ENCODE measurements around the gene CNTNAP3. TPM values are rescaled to one million over a fixed set of nuclear protein-coding genes. Genes with fewer than 3 reads are reported as not detected.
"Not testable (repeated sequence)": the region's sequence is repeated elsewhere in the genome, so short reads cannot be mapped to it uniquely, and the experiment has no call there.

CNTNAP3 gene
- total RNA-seq: not detected in 2 replicates

- intact Hi-C loops (cut with micrococcal nuclease): not testable (repeated sequence)
Measured at GRCh38 chr9:39287980-39288379, at the start of gene CNTNAP3. CNTNAP3 (minus strand) TSS chr9:39288167; CDS start chr9:39288064, 103 bp downstream.

DNA sequence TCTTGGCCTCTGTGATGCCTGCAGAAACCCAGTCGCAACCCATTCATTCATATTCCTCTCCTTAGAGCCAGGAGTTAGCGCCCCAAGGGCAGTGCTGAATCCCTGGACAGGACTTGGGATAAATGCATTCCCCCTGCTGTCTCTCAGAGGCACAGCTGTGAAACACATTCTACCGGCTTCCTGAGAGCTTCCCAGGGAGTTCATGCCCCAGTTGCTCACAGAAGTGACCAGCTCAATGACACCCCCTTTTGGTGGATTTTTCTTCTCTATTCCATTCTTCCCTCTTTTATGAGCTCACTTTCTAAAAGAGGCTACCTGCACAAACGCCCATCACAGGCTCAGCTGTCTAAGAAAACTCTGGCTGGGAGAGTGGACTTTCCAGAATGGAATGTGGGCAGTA is 8.0 kb downstream of the CNTNAP3 start:
- intact Hi-C loops (cut with micrococcal nuclease): not testable (repeated sequence)

DNA sequence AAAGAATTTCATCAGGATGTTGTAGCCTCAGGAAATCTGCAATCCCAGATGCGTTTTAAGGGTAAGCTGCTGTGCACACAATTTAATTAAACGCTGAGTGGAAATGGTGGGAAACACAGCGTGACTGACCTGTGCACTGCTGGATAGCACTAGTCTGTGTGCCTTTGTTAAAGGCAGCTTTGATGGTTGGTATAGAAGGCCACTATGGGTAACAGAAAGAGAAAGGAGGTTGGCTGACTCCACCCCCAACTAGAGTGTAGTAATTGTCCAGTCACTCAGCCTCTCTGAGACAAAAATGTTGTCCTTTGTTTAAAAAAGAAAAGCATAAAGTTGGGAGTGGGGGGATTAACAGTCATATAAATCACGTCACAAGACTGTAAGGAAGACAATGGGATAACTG is 45.5 kb downstream of the CNTNAP3 start:
- intact Hi-C loops (cut with micrococcal nuclease): not testable (repeated sequence)

DNA sequence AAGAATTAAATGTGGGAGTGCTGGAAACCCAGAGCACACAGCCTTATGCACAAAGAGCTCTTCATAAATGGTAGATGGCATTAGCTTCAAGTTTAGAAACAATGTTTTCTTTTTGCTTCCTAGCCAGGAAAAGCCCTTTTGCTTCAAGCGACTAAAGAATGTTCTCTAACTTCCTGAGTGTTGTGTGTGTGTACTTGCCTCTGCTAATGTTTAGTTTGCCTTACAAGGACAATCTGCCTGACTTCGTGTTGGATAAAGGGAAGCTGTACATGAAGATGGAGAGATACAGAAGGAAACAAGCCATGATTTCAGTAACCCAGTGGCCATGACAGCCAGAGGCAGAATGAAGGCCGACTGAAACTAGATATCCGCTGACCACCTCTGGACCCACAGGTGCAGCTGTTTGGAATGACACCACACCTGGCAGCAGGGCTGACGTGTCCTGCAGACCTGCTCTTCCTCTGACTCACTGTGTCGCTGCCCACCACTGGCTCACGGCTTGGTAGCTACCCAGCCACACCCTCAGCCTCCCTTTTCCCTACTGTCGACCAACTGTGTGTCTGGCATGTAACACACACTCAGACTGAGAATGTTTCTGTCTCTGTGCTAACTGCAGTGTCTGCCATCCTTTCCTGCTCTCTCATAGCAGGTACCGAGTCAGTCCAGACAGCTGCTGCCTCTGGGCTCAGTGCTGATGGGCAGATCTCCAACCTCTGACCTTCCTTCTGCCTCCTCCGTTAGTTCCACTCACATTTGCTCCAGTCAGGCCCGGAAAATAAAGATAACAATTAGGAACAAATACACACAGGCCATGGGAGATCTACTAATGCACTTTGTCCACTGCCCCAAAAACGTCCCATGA is 55.6 kb downstream of the CNTNAP3 start:
- intact Hi-C loops (cut with micrococcal nuclease): not testable (repeated sequence)

DNA sequence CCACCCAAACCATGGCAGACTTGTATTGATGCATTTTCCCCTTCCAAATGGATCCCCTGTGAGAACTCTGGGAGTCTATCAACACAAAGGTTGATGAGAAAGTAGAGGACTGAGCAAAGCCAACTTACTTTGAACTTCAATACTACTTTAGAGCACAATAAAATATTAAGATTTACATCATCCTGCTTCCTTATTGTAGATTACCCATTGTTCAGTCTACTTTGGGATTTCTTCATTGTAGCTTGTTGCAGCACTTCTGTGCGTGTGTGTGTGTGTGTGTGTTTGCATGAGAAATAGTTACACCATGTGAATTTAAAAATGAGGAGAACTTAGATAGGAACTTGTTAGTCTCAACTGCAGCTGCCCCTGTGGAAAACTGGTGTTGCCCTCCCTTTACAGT is 72.0 kb downstream of the CNTNAP3 start:
- intact Hi-C loops (cut with micrococcal nuclease): not testable (repeated sequence)

DNA sequence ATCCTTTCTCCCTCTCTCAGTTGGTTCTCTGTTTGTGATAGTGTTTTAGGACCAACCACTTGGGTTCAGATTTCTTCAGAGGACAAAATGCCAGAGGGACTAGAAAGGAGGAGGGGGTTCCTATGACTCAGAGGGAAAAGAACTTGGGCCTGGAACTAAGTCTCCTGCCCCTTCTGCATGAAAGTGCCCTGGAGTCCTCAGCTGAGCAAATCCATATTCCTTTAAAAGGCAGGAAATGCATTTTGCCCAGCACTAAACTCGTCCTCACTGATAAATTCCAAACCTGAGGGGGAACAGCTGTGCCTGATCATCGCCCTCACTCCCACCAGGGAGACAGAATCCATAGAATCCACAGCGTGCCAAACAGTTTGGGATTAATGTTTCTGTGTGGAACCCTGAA is 78.2 kb downstream of the CNTNAP3 start:
- intact Hi-C loops (cut with micrococcal nuclease): not testable (repeated sequence)

- intact Hi-C loops (cut with micrococcal nuclease): not testable (repeated sequence)
Measured at GRCh38 chr9:39206643-39207042, 81.3 kb downstream of the CNTNAP3 start.

- intact Hi-C loops (cut with micrococcal nuclease): not testable (repeated sequence)
Measured at GRCh38 chr9:39205842-39206241, 82.1 kb downstream of the CNTNAP3 start.

GRCh38 chr9:39200412-39200811 is 87.6 kb downstream of the CNTNAP3 start:
- intact Hi-C loops (cut with micrococcal nuclease): not testable (repeated sequence)

DNA sequence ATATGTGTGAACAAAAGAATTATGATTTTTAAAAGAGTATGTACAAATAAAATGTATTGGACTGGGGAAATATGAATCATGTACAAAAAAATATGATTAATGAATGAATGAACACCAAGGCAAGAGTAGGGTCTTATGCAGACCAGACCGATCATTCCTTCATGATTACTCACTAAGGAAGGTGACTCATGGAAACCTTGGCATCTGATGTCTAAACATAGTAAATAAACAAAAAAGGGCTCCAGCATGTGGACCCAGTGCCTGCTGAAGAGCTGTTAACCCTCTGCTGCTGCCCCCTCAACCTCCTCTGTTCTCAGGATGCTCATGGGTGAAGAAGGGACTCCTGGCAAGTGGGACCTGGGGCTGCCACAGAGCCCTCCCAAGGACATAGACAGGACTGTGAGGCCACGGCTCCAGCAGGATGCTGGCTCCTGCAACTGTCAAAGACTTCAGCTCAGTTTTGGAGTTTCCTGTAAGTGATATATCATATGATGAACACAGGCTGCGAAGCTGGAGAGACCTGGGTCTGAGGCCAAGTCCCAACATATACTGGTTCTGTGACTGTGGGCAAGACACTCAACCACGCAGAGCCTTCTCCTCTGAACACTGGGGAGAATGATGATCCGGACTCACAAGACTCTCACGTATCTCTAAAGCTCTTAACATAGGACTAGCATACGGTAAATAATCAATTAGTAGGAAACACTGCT is 89.8 kb downstream of the CNTNAP3 start:
- intact Hi-C loops (cut with micrococcal nuclease): not testable (repeated sequence)

DNA sequence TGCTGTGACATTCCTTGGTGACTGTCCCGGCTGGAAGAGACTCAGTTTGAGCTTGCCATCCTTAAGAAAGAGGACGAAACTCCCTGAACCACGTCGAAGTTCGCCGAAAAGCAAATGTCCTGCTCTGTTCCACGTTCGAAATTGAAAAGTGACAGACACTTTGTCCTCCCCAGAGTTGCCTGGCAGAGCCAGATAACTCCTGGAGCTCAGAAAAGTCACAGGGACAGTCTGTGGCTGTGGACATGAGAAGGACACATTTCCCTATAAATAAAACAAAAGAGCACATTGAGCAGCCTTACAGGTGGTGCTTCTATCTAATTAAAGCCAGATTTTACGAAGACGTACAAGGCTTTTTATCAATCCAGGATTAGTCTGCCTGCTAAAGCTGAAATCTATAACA is 116.6 kb downstream of the CNTNAP3 start:
- intact Hi-C loops (cut with micrococcal nuclease): not testable (repeated sequence)

GRCh38 chr9:39157714-39158113 is 130.3 kb downstream of the CNTNAP3 start:
- intact Hi-C loops (cut with micrococcal nuclease): not testable (repeated sequence)

GRCh38 chr9:39132826-39133552 is 155.0 kb downstream of the CNTNAP3 start:
- intact Hi-C loops (cut with micrococcal nuclease): not testable (repeated sequence)

DNA sequence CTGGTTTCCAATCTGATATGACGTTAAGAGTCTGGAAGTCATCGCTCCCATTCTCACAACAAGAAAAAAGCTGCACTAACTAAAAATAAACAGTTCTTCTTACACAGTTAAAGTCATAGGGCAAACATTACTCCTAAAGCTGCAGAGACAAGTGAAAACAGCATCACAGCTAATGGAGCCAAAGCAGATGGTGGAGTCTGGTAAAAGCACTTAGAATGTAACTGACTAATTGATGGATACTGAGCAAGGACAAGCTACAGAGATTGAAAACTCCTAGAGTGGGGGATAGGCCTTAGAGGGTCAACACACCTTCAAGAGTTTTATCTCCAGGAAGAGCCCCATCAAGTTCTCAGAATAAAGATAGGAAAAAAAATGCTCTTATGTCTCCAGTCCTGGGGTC is 166.6 kb downstream of the CNTNAP3 start:
- intact Hi-C loops (cut with micrococcal nuclease): not testable (repeated sequence)

- intact Hi-C loops (cut with micrococcal nuclease): not testable (repeated sequence)
Measured at GRCh38 chr9:39111746-39112145, 176.2 kb downstream of the CNTNAP3 start.

DNA sequence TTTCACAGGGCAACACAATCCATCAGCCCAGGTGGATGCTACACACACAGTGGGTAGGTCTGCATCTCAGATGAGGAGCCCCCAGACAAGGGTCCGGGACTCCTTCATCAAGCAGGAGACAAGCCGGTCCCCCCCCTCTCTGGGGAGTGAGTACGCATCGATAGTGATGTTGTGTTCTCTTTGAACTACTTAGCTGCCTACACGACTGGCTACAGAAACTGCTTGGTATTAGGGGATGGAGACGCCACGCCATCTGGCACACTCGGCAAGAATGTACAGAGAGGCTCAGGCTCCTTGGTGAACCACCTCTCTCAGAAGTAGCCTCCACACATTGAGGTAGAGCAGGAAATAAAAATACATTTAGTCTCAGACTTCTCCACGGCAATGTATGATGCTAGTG is 179.8 kb downstream of the CNTNAP3 start:
- intact Hi-C loops (cut with micrococcal nuclease): no loop called here

DNA sequence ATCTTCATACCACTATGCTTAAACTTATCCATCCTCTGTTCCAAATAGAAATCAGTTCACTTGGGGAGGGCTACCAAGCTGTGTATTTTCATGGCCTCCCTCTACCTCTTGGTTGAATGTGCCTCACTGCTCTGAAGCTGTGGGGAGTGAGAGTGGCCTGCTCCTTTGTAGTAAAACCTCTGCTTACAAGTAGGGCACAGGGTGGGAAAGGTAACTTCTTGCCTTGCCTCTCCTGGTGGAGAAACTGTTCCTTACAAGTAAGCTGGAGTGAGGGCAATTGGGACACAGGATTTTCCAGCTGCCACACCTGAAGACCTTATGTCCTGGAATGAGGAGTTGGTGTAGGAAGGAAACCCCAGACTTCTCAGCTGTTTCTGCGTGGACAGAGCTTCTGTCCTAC is 190.8 kb downstream of the CNTNAP3 start:
- intact Hi-C loops (cut with micrococcal nuclease): not testable (repeated sequence)

- intact Hi-C loops (cut with micrococcal nuclease): not testable (repeated sequence)
Measured at GRCh38 chr9:39085311-39085710, 202.7 kb downstream of the CNTNAP3 start.

DNA sequence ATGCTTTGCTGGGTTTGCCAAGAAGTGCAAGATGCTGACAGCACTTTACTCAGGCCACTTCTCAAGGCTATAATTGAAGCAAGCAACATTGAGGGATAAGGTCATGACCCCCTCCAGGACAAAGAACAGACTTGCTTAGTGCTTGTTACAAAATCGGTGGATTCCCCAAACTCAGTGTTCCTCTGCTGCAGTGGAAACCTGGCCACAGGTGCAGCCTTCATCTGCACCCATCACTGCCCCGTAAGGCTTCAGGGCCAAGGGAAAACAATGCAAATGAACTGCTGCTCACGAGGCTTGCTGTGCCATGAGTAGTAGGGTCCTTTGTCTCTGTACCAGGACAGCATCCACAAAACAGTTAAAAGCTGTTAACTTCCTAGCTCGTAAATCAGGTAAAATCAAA is 205.4 kb downstream of the CNTNAP3 start:
- intact Hi-C loops (cut with micrococcal nuclease): not testable (repeated sequence)

DNA sequence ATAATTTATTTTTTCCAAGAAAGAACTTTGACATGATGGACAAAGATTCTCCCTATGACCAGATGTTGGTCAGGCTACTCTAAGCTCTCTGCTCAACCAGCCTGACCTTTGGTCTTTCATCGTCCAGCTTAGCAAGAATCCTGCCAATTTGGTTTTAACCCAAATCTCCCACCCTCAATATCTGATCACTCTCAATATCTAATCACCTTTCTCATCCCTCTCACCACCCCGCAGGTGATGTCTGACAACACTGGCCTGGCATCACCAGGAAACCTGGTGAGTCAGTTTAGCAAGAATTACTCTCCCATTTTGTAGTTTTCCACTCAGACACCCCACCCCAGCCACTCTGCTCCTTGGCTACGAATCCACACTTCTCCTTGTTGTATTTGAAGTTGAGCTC is 207.9 kb downstream of the CNTNAP3 start:
- intact Hi-C loops (cut with micrococcal nuclease): not testable (repeated sequence)

GRCh38 chr9:39078621-39079256 is 209.2 kb downstream of the CNTNAP3 start:
- intact Hi-C loops (cut with micrococcal nuclease): not testable (repeated sequence)
